ENCODE results near the gene SARDH. TPM values are rescaled to one million over a fixed set of nuclear protein-coding genes. Genes with fewer than 3 reads are reported as not detected.

SARDH gene
- total RNA-seq, 1 experiment from 2014 or later = 5.3 TPM

DNA sequence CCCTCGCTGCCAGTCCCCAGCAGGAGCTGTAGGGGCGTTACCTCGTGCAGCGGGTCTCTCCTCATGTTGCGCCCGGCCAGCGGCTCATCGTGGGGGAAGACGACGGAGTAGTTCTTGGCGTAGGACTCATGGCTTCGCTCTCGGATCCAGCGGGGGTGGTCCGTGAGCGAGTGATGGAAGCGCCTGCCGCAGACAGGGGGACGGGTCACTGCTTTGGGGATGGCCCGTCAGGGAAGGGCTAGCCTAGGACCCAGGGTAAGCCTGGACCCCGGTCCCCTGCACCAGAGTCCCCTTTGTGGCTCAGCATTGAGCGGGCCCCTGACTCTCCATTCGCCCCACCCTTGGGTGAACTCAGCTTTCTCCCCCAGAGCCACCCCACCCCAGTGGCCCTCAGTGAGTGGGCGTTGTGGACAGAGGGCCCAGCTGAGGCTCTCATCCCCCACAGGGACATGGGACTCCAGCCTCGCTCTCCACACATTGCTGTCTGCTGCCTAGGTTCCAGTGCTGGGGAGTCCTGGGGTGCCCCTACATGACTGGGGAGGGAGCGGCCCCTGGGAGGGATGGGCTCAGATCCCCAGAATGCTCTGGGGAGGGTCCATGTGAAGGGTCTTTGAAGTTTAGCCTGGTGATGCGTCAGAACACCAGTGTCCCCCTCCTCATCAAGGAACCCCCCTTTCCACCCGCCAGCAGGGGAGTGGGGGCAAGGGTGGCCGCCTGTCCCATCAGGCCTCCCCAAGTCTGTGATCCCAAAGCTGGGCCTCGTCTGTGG lies 29.7 kb downstream of the SARDH start:
- H3K4me3 Mint-ChIP-seq = no peak overlapping the region
- no peaks in the 10 kb centered on the region; the same call in 1 of the 2 replicates for H3K27me3 Mint-ChIP-seq (ENCODE audit: low read depth)
- H3K23me2 ChIP-seq (ENCODE audit: insufficient read length, low read depth, low read length, poor library complexity, severe bottlenecking) = peaks cover 6% of the 10 kb centered on the region
- H3K9me3 ChIP-seq (ENCODE audit: control insufficient read depth, low read depth, low read length) = no peaks in the 10 kb centered on the region
- no peak overlapping the region for H2BK5ac ChIP-seq (ENCODE audit: insufficient read length, low read length)
- no peak overlapping the region; the same call in 1 of the 2 replicates for H3K14ac ChIP-seq (ENCODE audit: insufficient read depth, low read length)
- H2BK120ac ChIP-seq (ENCODE audit: low read depth, low read length, poor library complexity, severe bottlenecking) = no peak overlapping the region
- no peaks in the 10 kb centered on the region for H3K79me1 ChIP-seq (ENCODE audit: insufficient read depth, low read depth, low read length, poor library complexity, severe bottlenecking)
- H4K20me1 ChIP-seq (ENCODE audit: control insufficient read depth, insufficient read depth, insufficient read length) = no peaks in the 10 kb centered on the region
- no peak overlapping the region for H3K9ac ChIP-seq (ENCODE audit: extremely low read depth, insufficient read length, low read length)
- no peaks in the 10 kb centered on the region for H3K36me3 Mint-ChIP-seq (ENCODE audit: insufficient read depth in 1 of 3, low read depth in 3 of 3)
- no peak overlapping the region for H4K8ac ChIP-seq (replicated peaks; ENCODE audit: insufficient read length, low read depth, low read length)
- H3K56ac ChIP-seq (ENCODE audit: insufficient read length, low read depth, low read length) = no peak overlapping the region
- peaks cover 2 to 12% of the 10 kb centered on the region in 2 experiments for H3K4me1 Mint-ChIP-seq
- H2BK20ac ChIP-seq (ENCODE audit: low read depth, low read length, poor library complexity, severe bottlenecking) = no peak overlapping the region
- no peak overlapping the region for H2AK5ac ChIP-seq (ENCODE audit: insufficient read length, low read length)
- H2BK12ac ChIP-seq (ENCODE audit: insufficient read length, low read depth, low read length) = no peak overlapping the region
- H3K9me3 Mint-ChIP-seq = no peaks in the 10 kb centered on the region
- H2BK15ac ChIP-seq (ENCODE audit: low read depth, low read length) = no peak overlapping the region
- no peaks in the 10 kb centered on the region for H3K27me3 ChIP-seq (ENCODE audit: insufficient read depth, low read length)
- no peak overlapping the region for H2AFZ ChIP-seq (ENCODE audit: low read length)
- H3K4me2 ChIP-seq (ENCODE audit: insufficient read depth, insufficient read length, low read length) = no peak overlapping the region
- WGBS (ENCODE audit: extremely low coverage, insufficient read length, low lambda C conversion rate) = no CpG with 5 or more reads among the region's 30 CpGs
- no peak overlapping the region for H3K4ac ChIP-seq (ENCODE audit: low read depth, low read length)
- H3K18ac ChIP-seq (ENCODE audit: insufficient read length, low read depth, low read length) = no peak overlapping the region
- H4K5ac ChIP-seq (ENCODE audit: insufficient read length, low read depth, low read length) = no peak overlapping the region
- no peak for TF ChIP-seq CTCF (conservative IDR thresholded peaks at IDR 0.05)
- H3K4me1 ChIP-seq (ENCODE audit: insufficient read depth, low read length) = no peaks in the 10 kb centered on the region
- no peak for DNase-seq
- H3K23ac ChIP-seq (ENCODE audit: insufficient read length, low read depth, low read length) = no peak overlapping the region
- no peak overlapping the region for H3T11ph ChIP-seq (ENCODE audit: low read length)
- no peak overlapping the region for H4K91ac ChIP-seq (ENCODE audit: insufficient read length, low read depth, low read length)
- no peak overlapping the region for H3K27ac ChIP-seq (ENCODE audit: insufficient read length, low read depth, low read length)
- no peaks in the 10 kb centered on the region for H3K79me2 ChIP-seq (ENCODE audit: insufficient read depth, low read length)
- H3K27ac Mint-ChIP-seq = no peak overlapping the region

All from H9 (cell line).